AG04449 (cell line): ENCODE results near the gene TASP1.

Experiments
- CTCF ChIA-PET: fragments of 350-600 bp; formaldehyde crosslinking; extraction: SDS; loops from one replicate; lab custom pipeline; 2021; ENCODE audit warnings: antibody characterized with exemption; lab: Yijun Ruan, JAX
- POLR2A ChIA-PET: fragments of 400-600, 350-600 bp; formaldehyde crosslinking; extraction: SDS; loops from one replicate; lab custom pipeline; 2020; ENCODE audit warnings: antibody characterized with exemption, inconsistent platforms; lab: Yijun Ruan, JAX
- DNase-seq: peaks from one replicate; pipeline ENCODE4 v3.0.0-alpha.2; 2010; ENCODE audit warnings: low read depth, low spot score
- H3K4me3 ChIP-seq: 2 replicates; pipeline ENCODE4 v1.5.1; 2011; ENCODE audit warnings: low read depth, mild to moderate bottlenecking, control low read depth, low read length
- CTCF ChIP-seq: IDR thresholded peaks from one replicate; pipeline ENCODE4 v1.5.1; 2011; ENCODE audit warnings: mild to moderate bottlenecking, moderate library complexity, low read length, control low read depth, inconsistent platforms; ENCODE audit not compliant: insufficient read depth; ENCODE audit errors: missing control alignments

TASP1 gene

GRCh38 chr20:13443690-13444089 is 195.0 kb downstream of the TASP1 start:
- TF ChIP-seq CTCF = no peak
- ChIA-PET POLR2A (no interaction called here), CTCF (interaction anchor here (1.0 to 1.2 kb wide), 2 partner anchors 8 to 103 kb away, joined by 3 to 4 read pairs; no protein-coding TSS in a partner anchor)
- no peak overlapping the region for H3K4me3 ChIP-seq
- no peak for DNase-seq

GRCh38 chr20:13442986-13443385 is 195.7 kb downstream of the TASP1 start:
- no peak for TF ChIP-seq CTCF
- no peak overlapping the region for H3K4me3 ChIP-seq
- no peak for DNase-seq
- POLR2A ChIA-PET = no interaction called here
- CTCF ChIA-PET = interaction anchor here (1.0 to 1.2 kb wide), 2 partner anchors 9 to 104 kb away, joined by 3 to 4 read pairs; no protein-coding TSS in a partner anchor

GRCh38 chr20:13441388-13441787 is 197.3 kb downstream of the TASP1 start:
- H3K4me3 ChIP-seq = no peak overlapping the region
- no peak for TF ChIP-seq CTCF
- CTCF ChIA-PET = interaction anchor here (1.1 to 1.5 kb wide), 2 partner anchors 9 to 105 kb away, joined by 4 to 5 read pairs; no protein-coding TSS in a partner anchor
- DNase-seq = no peak
- POLR2A ChIA-PET = no interaction called here

GRCh38 chr20:13436530-13436929 is 202.2 kb downstream of the TASP1 start:
- no peak overlapping the region for H3K4me3 ChIP-seq
- no peak for DNase-seq
- TF ChIP-seq CTCF = no peak
- POLR2A ChIA-PET = no interaction called here
- CTCF ChIA-PET = interaction anchor here (1.1 kb wide), 1 partner anchor 9 kb away, joined by 4 read pairs; no protein-coding TSS in a partner anchor

- TF ChIP-seq CTCF = no peak
- ChIA-PET POLR2A (no interaction called here), CTCF (no interaction called here)
- no peak for DNase-seq
- H3K4me3 ChIP-seq = no peak overlapping the region
These were observed 206.6 kb downstream of the TASP1 start for GRCh38 chr20:13432126-13432525.

GRCh38 chr20:13430346-13431002 is 208.3 kb downstream of the TASP1 start:
- H3K4me3 ChIP-seq = no peak overlapping the region
- POLR2A ChIA-PET = no interaction called here
- CTCF ChIA-PET = no interaction called here
- no peak for DNase-seq
- TF ChIP-seq CTCF = no peak
